ENCODE results near the gene SORBS2.

DNA sequence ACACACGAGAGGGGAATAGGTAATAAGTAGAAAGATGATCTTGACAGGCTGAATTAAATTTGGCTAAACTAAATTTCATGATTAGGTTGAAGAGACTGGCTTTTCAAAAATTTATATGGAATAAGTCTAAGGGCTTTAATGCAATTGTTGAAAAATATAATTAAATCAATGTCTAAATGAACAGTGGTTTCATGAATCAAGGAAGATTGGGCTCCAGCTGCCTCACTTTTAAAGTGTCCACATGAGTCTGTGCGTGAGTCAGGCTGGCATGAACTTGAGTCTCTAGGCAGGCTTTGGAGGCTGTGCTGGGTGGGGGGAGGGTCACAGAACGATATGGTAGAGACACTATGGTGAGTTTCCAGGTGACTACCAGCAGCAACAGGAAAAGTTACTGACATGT is 111.9 kb downstream of the SORBS2 start:
- TF ChIP-seq CTCF (IDR thresholded peaks at IDR 0.05) (no peak), POLR2A (IDR thresholded peaks at IDR 0.05) (no peak), EP300 (IDR thresholded peaks at IDR 0.05) (no peak)

All from tibial nerve (tissue), 4 donors.